HL-60 (cell line): Measurements from ENCODE around the gene NEK7.

Experiments used
- DNase-seq, 2 experiments: peaks; one replicate each; pipeline ENCODE4 v3.0.0-alpha.2; 2010 to 2020; ENCODE audit warnings: low read depth in 1 of 2, low spot score in 1 of 2
- H3K27ac ChIP-seq: fragments of 250-450 bp; sonication (Bioruptor Pico); replicated peaks from 2 replicates; pipeline ENCODE4 v1.5.1; 2020; ENCODE audit warnings: mild to moderate bottlenecking, moderate library complexity
- H3K27me3 ChIP-seq: fragments of 250-450 bp; sonication (Bioruptor Pico); 2 replicates; pipeline ENCODE4 v1.5.1; 2021; ENCODE audit warnings: mild to moderate bottlenecking, moderate library complexity; ENCODE audit not compliant: insufficient read depth, poor library complexity, severe bottlenecking
- H3K4me3 ChIP-seq: replicated peaks from 2 replicates; pipeline ENCODE4 v1.5.1; 2011; ENCODE audit warnings: mild to moderate bottlenecking, control low read depth, low read length; ENCODE audit not compliant: insufficient read depth
- GABPA ChIP-seq: IDR thresholded peaks from 2 replicates; pipeline ENCODE4 v1.6.1; 2012; ENCODE audit warnings: low read depth
- POLR2AphosphoS5 ChIP-seq: IDR thresholded peaks from 2 replicates; pipeline ENCODE4 v1.6.1; 2012; ENCODE audit warnings: low read depth
- SPI1 ChIP-seq: IDR thresholded peaks from 2 replicates; pipeline ENCODE4 v1.6.1; 2012; ENCODE audit warnings: low read depth, mild to moderate bottlenecking, borderline replicate concordance
- TF ChIP-seq, protein P1 (sequence below): IDR thresholded peaks from 2 replicates; pipeline ENCODE4 v1.6.1; 2012; ENCODE audit warnings: low read depth; ENCODE audit not compliant: insufficient replicate concordance
- TF ChIP-seq, protein P2 (sequence below): IDR thresholded peaks from one replicate; pipeline ENCODE4 v1.5.1; 2011; ENCODE audit warnings: low read length, control low read depth, inconsistent platforms; ENCODE audit not compliant: insufficient read depth

Gene NEK7

DNA sequence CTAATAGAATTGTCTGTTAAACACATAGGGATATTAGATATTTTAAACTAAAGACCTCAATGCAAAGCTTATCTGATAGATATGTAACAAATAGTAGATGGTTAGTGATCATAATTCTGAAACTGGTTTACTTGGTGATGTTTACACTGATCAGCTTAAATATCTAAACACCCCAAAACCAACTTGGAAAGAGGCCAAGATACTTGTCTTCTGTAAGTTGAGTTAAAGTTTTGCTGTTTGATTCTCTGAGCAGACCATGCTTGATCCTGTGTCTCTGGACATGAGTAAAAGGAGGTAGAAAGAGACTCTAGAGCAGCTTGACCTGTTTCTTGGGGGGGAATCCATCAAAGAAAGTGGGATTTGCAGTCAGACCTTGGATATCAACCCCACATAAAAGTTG, 107.5 kb downstream of the NEK7 start:
- Histone ChIP-seq H3K4me3 (no peak overlapping the region), H3K27ac (no peak overlapping the region), H3K27me3 (no peaks in the 10 kb centered on the region)
- TF ChIP-seq, protein P1, sequence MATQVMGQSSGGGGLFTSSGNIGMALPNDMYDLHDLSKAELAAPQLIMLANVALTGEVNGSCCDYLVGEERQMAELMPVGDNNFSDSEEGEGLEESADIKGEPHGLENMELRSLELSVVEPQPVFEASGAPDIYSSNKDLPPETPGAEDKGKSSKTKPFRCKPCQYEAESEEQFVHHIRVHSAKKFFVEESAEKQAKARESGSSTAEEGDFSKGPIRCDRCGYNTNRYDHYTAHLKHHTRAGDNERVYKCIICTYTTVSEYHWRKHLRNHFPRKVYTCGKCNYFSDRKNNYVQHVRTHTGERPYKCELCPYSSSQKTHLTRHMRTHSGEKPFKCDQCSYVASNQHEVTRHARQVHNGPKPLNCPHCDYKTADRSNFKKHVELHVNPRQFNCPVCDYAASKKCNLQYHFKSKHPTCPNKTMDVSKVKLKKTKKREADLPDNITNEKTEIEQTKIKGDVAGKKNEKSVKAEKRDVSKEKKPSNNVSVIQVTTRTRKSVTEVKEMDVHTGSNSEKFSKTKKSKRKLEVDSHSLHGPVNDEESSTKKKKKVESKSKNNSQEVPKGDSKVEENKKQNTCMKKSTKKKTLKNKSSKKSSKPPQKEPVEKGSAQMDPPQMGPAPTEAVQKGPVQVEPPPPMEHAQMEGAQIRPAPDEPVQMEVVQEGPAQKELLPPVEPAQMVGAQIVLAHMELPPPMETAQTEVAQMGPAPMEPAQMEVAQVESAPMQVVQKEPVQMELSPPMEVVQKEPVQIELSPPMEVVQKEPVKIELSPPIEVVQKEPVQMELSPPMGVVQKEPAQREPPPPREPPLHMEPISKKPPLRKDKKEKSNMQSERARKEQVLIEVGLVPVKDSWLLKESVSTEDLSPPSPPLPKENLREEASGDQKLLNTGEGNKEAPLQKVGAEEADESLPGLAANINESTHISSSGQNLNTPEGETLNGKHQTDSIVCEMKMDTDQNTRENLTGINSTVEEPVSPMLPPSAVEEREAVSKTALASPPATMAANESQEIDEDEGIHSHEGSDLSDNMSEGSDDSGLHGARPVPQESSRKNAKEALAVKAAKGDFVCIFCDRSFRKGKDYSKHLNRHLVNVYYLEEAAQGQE, result no peak
- TF ChIP-seq POLR2AphosphoS5 (no peak), GABPA (no peak), SPI1 (no peak)
- TF ChIP-seq, protein P2, sequence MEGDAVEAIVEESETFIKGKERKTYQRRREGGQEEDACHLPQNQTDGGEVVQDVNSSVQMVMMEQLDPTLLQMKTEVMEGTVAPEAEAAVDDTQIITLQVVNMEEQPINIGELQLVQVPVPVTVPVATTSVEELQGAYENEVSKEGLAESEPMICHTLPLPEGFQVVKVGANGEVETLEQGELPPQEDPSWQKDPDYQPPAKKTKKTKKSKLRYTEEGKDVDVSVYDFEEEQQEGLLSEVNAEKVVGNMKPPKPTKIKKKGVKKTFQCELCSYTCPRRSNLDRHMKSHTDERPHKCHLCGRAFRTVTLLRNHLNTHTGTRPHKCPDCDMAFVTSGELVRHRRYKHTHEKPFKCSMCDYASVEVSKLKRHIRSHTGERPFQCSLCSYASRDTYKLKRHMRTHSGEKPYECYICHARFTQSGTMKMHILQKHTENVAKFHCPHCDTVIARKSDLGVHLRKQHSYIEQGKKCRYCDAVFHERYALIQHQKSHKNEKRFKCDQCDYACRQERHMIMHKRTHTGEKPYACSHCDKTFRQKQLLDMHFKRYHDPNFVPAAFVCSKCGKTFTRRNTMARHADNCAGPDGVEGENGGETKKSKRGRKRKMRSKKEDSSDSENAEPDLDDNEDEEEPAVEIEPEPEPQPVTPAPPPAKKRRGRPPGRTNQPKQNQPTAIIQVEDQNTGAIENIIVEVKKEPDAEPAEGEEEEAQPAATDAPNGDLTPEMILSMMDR, result no peak
- DNase-seq, result no peak

DNA sequence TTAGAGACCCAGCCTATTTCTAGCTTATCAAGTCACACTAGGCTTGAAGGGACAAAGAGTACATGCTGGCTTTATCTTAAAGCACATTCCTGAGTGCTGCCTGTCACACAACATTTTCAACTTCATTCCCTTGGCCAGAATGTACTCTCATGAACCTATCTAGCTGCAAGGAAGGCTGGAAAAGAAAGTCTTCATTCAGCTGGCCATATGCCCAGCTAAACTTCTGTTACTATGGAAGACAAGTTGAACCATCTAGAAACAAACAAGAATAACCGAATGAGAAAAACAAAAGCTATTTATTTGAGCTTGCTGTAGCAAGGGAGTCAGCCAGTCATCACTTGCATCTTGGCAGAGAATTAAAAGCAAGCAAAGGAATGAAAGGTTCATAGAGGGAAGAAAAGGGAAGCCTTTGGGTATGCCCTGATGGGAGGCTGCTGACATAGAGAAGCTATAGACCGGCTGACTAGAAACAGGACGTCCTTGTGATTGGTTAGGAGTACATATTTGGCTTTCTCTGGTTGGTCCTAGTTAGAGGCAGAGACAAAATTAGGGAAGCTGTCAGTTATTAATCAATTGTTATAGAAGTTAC, 108.4 kb downstream of the NEK7 start:
- H3K27ac ChIP-seq, result no peak overlapping the region
- TF ChIP-seq POLR2AphosphoS5, result no peak
- TF ChIP-seq SPI1, result no peak
- TF ChIP-seq, protein P2, result no peak
- TF ChIP-seq, protein P1, result no peak
- TF ChIP-seq GABPA, result no peak
- DNase-seq, result no peak
- H3K4me3 ChIP-seq, result no peak overlapping the region
- H3K27me3 ChIP-seq, result no peaks in the 10 kb centered on the region

DNA sequence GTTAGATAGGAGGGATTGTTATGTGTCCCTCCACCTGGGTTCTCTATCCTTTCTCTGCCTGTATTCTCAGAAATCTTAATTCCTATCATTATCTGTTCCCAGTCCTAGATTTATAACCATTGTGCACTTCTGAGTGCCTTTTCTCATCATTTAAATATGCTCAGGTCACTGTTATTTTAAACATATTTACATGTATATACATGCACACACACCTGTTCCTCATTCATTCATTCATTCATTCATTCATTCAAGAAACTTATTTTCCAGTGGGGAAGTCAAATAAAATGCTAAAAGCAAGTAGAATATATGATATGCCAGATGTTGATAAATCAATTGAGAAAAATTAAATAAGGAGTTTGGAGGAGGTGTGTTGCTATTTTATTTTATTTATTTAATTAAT, 110.3 kb downstream of the NEK7 start:
- no peak for TF ChIP-seq POLR2AphosphoS5
- TF ChIP-seq, protein P1, result no peak
- no peak for TF ChIP-seq SPI1
- TF ChIP-seq, protein P2, result no peak
- TF ChIP-seq GABPA, result no peak
- Histone ChIP-seq H3K27me3 (no peaks in the 10 kb centered on the region), H3K4me3 (no peak overlapping the region), H3K27ac (no peak overlapping the region)
- no peak for DNase-seq
